ENCODE results near the gene OR6K2. TPM values are rescaled to one million over a fixed set of nuclear protein-coding genes. Genes with fewer than 3 reads are reported as not detected.

OR6K2 gene, protein sequence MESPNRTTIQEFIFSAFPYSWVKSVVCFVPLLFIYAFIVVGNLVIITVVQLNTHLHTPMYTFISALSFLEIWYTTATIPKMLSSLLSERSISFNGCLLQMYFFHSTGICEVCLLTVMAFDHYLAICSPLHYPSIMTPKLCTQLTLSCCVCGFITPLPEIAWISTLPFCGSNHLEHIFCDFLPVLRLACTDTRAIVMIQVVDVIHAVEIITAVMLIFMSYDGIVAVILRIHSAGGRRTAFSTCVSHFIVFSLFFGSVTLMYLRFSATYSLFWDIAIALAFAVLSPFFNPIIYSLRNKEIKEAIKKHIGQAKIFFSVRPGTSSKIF
- total RNA-seq (2021; ENCODE audit: unreplicated experiment) = not detected
- not detected for polyA plus RNA-seq (2012; ENCODE audit: insufficient read length)
- not detected for Bru-seq, nascent RNA
- BruChase-seq, experiment 1, labeled RNA remaining after a 2-hour chase = not detected
- not detected for BruChase-seq, experiment 2, labeled RNA remaining after a 6-hour chase
- long read RNA-seq = 0 reads

DNA sequence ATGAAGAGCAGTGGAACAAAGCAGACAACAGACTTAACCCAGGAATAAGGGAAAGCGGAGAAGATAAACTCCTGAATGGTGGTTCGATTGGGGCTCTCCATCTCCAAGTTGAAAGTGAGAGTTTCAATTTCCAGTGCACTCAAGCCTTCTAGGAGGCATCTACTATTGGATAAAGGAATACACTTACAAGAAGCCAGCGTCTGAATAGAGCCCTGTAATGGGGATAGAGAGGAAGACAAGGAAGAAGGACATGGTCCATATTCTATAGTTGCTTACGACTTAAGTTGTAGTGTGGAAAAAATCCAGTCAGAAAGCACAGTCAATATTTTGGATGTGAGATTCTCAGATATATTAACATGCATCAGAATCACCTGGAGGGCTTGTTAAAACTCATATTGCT is at the start of gene OR6K2:
Gene OR6K2 (minus strand): TSS at position 101 of the 400 bp plus-strand sequence. CDS start 0 bp downstream, at position 101.
- BruUV-seq (replicated peaks) = no TSS peak
- no peak for ATAC-seq
- Histone ChIP-seq H3K9me3 (ENCODE audit: control insufficient read depth, insufficient read depth, low read depth, low read length) (no peaks in the 10 kb centered on the region), H3K4me3 (ENCODE audit: low read depth in 2 of 2, low read length in 2 of 2) (no peak within 1 kb of the TSS), H3K4me1 (ENCODE audit: control insufficient read depth, insufficient read depth, low read length) (no peaks in the 10 kb centered on the region), H3K27ac (ENCODE audit: low read length) (no peak within 1 kb of the TSS), H3K36me3 (ENCODE audit: control insufficient read depth, insufficient read depth, low read length) (no peaks in the 10 kb centered on the region), H3K27me3 (ENCODE audit: control insufficient read depth, insufficient read depth, low read length) (no peaks in the 10 kb centered on the region)
- CTCF ChIA-PET = no interaction called here
- intact Hi-C loops (cut with micrococcal nuclease; ENCODE audit: unreplicated experiment) = no loop called here
- in situ Hi-C loops (cut with HindIII; ENCODE audit: low pct_unique_long_range_greater_than_20kb, low sequenced_read_pairs) = no loop called here
- TF ChIP-seq, protein P1, sequence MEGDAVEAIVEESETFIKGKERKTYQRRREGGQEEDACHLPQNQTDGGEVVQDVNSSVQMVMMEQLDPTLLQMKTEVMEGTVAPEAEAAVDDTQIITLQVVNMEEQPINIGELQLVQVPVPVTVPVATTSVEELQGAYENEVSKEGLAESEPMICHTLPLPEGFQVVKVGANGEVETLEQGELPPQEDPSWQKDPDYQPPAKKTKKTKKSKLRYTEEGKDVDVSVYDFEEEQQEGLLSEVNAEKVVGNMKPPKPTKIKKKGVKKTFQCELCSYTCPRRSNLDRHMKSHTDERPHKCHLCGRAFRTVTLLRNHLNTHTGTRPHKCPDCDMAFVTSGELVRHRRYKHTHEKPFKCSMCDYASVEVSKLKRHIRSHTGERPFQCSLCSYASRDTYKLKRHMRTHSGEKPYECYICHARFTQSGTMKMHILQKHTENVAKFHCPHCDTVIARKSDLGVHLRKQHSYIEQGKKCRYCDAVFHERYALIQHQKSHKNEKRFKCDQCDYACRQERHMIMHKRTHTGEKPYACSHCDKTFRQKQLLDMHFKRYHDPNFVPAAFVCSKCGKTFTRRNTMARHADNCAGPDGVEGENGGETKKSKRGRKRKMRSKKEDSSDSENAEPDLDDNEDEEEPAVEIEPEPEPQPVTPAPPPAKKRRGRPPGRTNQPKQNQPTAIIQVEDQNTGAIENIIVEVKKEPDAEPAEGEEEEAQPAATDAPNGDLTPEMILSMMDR (IDR thresholded peaks at IDR 0.05) = no peak
- TF ChIP-seq POLR2AphosphoS5 (IDR thresholded peaks at IDR 0.05; ENCODE audit: low read depth, low read length) (no peak), SIN3A (IDR thresholded peaks at IDR 0.05; ENCODE audit: borderline replicate concordance, insufficient read depth, low read depth, low read length) (no peak), TCF7L2 (IDR thresholded peaks at IDR 0.05; ENCODE audit: low read depth, low read length) (no peak)
- TF ChIP-seq, protein P2, sequence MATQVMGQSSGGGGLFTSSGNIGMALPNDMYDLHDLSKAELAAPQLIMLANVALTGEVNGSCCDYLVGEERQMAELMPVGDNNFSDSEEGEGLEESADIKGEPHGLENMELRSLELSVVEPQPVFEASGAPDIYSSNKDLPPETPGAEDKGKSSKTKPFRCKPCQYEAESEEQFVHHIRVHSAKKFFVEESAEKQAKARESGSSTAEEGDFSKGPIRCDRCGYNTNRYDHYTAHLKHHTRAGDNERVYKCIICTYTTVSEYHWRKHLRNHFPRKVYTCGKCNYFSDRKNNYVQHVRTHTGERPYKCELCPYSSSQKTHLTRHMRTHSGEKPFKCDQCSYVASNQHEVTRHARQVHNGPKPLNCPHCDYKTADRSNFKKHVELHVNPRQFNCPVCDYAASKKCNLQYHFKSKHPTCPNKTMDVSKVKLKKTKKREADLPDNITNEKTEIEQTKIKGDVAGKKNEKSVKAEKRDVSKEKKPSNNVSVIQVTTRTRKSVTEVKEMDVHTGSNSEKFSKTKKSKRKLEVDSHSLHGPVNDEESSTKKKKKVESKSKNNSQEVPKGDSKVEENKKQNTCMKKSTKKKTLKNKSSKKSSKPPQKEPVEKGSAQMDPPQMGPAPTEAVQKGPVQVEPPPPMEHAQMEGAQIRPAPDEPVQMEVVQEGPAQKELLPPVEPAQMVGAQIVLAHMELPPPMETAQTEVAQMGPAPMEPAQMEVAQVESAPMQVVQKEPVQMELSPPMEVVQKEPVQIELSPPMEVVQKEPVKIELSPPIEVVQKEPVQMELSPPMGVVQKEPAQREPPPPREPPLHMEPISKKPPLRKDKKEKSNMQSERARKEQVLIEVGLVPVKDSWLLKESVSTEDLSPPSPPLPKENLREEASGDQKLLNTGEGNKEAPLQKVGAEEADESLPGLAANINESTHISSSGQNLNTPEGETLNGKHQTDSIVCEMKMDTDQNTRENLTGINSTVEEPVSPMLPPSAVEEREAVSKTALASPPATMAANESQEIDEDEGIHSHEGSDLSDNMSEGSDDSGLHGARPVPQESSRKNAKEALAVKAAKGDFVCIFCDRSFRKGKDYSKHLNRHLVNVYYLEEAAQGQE (IDR thresholded peaks at IDR 0.05; ENCODE audit: insufficient read depth in 1 of 2, low read depth in 2 of 2, low read length in 1 of 2) = no peak
- POLR2A ChIA-PET = no interaction called here
- DNase-seq (ENCODE audit: low read depth, low spot score) = no peak

DNA sequence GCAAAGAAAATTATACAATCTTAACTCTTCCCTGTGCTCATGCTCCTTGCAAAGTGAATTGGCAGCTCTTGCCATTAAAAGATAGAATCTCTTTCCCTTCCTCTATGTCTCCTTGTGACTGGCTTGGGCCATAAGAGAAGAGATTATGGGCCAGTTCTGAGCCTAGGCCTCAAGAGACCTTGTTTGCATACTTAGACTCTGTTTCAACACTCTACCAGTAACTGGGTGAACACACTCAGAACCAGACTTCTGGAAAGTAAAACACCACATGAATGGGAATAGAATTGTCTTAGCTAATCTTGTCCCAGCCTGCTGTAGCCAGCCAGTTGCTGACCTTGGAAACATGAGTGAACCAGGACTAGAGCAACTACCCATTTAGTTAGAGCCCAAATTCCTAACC is 35.4 kb upstream of the OR6K2 start:
- CTCF ChIA-PET = no interaction called here
- intact Hi-C loops (cut with micrococcal nuclease; ENCODE audit: unreplicated experiment) = no loop called here
- H3K9me3 ChIP-seq (ENCODE audit: control insufficient read depth, insufficient read depth, low read depth, low read length) = no peaks in the 10 kb centered on the region

More for the DNA sequence above, 35.4 kb upstream of the OR6K2 start:
- no peak overlapping the region for H3K27ac ChIP-seq (ENCODE audit: low read length)
- H3K27me3 ChIP-seq (ENCODE audit: control insufficient read depth, insufficient read depth, low read length) = 0 out of 2 replicates have a peak, but pooled peaks cover under 1% of the 10 kb centered on the region
- DNase-seq (ENCODE audit: low read depth, low spot score) (no peak), ATAC-seq (no peak)
- in situ Hi-C loops (cut with HindIII; ENCODE audit: low pct_unique_long_range_greater_than_20kb, low sequenced_read_pairs) = no loop called here
- no peaks in the 10 kb centered on the region for H3K4me1 ChIP-seq (ENCODE audit: control insufficient read depth, insufficient read depth, low read length)
- no peaks in the 10 kb centered on the region for H3K36me3 ChIP-seq (ENCODE audit: control insufficient read depth, insufficient read depth, low read length)
- no peak overlapping the region for H3K4me3 ChIP-seq (ENCODE audit: low read depth in 2 of 2, low read length in 2 of 2)
- TF ChIP-seq POLR2AphosphoS5 (IDR thresholded peaks at IDR 0.05; ENCODE audit: low read depth, low read length) = no peak
- no peak for TF ChIP-seq SIN3A (IDR thresholded peaks at IDR 0.05; ENCODE audit: borderline replicate concordance, insufficient read depth, low read depth, low read length)
- TF ChIP-seq, protein P2 (IDR thresholded peaks at IDR 0.05; ENCODE audit: insufficient read depth in 1 of 2, low read depth in 2 of 2, low read length in 1 of 2) = no peak
- TF ChIP-seq TCF7L2 (IDR thresholded peaks at IDR 0.05; ENCODE audit: low read depth, low read length) = no peak
- TF ChIP-seq, protein P1 (IDR thresholded peaks at IDR 0.05) = no peak
- no TSS peak for BruUV-seq (replicated peaks)
- POLR2A ChIA-PET = no interaction called here

Measured in Panc1 (cell line).